HG02759 (cell line): ENCODE measurements around the gene NTN1.
"Not testable (repeated sequence)": the region's sequence is repeated elsewhere in the genome, so short reads cannot be mapped to it uniquely, and the experiment has no call there.

ENCODE experiments used
- ATAC-seq: cut with Tn5 transposase; IDR thresholded peaks from one replicate; pipeline ENCODE4 v1.9.1; 2021; ENCODE audit warnings: mild to moderate bottlenecking, moderate library complexity; ENCODE audit not compliant: unreplicated experiment

NTN1 gene

DNA sequence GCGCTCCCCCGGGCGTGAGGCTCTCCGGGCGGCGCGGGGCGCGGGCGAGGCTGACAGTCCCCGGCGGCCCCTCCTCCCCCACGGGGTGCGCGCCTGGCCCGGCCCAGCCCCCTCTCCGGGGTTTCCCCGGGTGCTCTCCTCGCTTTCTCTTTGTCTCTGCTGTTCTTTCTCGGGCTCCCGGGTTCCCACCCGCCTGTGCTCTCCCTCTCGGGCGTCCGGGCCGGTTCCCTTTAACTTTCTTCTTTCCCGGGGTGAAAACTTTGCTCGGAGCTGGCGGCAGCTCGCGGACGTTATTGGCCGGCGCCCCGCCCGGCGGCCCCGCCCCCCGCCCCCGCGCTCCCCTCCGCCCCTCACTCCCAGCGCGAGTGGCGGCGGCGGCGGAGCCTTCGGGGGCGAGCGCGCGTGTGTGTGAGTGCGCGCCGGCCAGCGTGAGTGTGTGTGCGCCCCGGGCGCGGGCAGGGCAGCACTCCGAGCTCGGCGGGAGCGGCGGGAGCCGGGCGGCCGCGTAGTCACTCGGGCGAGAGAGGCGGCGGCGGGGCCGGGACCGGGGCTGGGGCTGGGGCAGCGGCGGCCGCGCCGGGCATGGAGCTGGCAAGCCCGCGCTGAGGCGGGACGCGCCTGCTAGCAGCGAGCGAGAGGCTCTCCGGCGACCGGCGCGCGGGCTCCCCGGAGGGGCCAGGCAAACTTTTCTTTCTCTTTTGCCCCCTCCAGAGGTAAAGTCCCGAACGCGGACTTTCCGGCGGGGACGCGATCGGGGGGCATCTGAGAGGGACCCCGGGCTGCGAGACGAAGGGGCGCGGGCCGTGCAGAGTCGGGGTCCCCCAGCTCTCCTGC lies at the start of gene NTN1:
TSS of gene NTN1 (plus strand) at position 353 of the 834 bp plus-strand sequence. CDS start 864 bp downstream, outside the sequence.
- ATAC-seq = peak; percentile 75

DNA sequence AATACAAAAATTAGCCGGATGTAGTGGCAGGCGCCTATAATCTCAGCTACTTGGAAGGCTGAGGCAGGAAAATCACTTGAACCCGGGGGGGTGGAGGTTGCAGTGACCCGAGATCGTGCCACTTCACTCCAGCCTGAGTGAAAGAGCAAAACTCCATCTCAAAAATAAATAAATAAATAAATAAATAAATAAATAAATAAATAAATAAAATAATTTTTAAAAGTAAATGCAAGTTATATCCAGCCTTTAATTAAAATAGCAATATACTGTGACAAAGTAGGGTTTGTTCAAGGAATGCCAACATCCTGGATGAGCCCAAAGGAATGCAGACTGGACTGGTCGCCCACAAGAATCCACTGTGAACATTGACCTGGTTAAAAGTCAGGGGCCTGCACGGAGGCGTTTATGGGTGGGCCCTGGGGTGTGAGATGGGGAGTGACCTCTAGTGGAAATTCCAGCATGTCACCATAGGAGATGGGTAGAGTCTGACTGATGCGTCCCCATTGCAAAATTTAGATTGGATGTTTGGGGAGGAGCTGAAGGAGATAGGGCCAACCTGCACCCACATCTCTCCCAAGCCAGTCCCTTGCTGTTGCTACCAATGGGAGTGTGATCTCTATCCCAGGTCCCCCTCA lies 46.1 kb upstream of the NTN1 start:
- ATAC-seq = no peak

DNA sequence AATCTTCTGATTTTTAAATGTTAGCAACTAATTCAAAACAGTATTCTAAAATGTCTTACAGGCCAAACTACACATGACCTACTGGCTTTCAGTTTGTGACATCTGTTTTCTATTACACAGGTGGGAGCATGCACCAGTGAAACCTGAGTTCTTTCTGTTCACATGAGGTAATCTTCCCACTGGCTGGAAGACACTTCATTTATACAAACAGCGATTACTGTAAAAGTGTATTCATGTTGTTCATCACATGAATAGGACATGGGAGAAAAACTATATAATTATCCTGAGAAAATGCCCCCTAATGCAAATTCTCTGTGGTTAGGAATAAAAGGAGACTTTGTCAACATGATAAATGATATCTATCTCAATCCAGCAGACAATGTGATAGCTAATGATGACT lies 44.7 kb upstream of the NTN1 start:
- no peak for ATAC-seq

DNA sequence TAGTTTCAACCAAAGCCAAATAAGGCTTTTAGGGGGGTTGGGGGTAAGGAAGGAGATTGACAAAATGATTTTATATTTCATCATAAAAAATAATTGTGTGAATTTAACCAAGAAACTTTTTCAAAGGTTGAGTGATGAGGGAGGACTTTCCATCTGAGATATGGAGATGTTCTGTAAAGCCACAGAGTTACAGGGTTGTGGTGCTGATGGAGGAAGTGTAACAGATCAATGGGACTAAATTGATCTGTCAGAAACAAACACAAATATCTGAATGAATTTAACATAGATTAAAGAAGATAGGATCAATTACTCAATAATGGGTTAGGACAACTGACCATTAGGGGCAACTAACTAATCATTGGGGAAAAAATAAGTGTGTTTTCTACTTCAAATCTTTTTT lies 41.6 kb upstream of the NTN1 start:
- ATAC-seq = no peak

DNA sequence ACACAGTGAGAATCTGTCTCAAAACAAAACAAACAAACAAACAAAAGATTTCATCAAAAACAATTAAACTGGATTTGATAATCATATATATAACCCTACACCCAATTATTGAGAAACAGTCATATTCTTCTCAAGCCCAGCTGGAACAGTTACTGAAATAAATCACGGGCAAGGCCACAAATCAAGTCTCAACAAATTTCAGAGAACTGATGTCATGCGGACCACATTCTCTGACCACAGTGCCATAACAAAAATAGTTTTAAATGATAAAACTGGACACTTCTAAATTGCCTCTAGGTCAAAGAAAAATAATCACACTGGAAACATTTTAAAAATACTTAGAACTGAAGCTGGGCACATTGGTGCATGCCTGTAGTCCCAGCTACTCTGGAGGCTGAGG lies 39.9 kb upstream of the NTN1 start:
- no peak for ATAC-seq

DNA sequence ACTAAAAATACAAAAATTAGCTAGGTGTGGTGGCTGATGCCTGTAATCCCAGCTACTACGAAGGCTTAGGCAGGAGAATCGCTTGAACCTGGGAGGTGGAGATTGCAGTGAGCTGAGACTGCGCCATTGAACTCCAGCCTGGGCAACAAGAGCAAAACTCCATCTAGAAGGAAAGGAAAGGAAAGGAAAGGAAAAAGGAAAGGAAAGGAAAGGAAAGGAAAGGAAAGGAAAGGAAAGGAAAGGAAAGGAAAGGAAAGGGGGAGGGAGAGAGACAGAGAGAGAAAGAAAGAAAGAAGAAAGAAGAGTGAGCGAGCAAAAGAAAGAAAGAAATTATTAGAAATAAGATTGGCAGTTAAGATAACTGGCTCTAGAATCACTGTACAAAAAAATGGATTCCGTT lies 37.1 kb upstream of the NTN1 start:
- not testable (repeated sequence) for ATAC-seq

DNA sequence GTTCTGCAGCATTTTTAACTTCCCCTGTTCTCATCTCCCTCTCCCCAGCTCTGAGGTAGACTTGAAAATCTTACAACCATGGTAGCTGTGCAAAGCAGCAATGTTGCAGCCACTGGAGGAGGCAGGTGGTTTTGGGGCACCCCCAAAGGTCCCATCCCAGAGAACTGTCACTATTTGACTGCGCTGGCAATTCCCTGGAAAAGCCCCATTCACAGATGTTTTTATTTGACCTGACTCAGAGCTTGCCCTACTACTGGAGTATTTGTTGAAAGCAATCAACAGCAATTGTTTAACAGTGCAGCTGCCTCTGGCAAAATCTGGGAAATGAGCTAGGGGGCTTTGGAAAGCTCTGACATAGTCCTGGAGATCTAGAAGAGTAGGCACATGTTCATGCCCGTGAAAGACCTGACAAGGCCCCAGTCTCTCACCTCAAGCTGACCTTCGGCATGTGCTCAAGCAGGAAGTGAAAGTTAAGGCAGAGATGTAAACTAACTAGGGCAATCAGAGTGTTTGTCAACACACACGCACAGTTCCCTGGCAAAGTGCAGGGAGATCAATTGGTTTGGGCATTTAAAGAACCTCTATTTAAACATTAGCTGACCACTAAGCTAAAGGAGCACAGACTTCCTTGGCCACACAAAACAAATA lies 36.1 kb upstream of the NTN1 start:
- no peak for ATAC-seq

DNA sequence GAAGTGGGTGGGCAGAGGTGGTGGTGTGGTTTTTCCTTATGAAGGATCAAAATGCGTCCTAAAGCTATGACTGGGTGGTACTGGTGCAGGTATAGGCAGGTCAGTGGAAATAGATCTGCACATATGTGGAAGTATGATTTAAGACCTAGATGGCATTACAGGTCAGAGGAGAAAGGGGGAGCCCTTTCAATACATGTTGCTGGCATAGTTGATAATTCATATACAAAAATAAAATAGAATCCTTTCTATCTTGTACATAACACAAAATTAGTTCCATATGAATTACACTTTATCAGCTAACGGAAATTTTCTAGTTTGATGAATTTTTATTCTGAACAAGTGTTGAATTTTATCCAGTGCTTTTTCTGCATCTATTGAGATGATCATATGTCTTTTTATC lies 35.0 kb upstream of the NTN1 start:
- no peak for ATAC-seq

DNA sequence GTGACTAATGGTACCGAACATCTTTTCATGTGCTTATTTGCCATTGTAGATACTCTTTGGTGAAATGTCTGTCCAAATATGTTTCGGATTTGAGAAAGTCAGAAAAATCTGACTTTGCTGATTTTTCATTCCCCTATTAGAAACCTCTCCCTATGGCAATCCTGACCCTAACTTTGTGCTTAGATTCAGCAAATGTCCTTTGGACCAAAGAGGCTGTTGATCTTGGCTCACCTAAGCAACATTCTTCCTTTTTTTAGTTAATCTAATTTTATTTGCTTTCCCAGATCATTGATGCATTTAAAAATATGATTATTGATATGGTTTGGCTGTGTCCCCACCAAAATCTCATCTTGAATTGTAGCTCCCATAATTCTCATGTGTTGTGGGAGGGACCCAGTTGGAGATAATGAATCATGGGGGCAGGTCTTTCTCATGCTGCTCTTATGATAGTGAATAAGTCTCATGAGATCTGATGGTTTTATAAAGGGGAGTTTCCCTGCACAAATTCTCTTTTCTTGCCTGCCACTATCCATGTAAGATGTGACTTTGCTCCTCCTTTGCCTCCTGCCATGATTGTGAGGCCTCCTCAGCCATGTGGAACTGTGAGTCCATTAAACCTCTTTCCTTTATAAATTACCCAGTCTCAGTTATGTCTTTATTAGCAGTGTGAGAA lies 32.9 kb upstream of the NTN1 start:
- not testable (repeated sequence) for ATAC-seq

DNA sequence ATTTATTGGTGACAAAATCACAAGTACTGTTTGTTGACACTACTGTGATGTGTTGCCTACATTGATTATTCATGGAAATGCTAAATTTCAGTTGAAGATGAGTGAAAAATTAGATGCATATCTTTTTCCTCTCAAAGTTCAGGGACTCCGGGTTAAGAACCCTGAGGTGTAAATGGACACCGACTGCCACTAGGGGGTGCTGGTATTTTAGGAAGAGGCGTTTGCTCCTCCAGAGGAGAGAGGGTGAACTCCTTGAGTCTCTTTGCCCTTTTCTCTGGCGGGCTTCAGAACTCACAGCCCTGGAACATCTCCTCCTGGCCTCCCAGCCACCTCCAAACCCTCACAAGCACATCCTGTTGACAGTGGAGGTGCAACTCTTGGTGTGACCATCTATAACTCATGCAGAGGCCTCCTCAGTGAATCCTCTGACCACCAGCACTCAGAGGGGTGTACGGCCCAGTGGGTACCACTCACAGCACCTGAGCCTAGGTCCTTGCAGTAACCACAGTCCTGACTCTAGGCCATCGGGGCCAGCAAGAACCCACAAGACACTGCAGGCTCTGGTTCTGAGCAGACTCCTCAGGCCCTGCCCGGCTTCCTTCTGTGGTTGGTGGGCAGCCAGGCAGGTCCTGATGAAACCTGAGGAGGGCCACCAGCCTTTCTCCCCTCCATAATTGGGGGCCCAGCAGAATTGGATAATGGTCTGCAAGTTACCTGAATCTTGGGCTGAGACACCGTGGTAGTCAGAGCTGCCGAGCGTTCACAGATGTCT lies 29.6 kb upstream of the NTN1 start:
- no peak for ATAC-seq

DNA sequence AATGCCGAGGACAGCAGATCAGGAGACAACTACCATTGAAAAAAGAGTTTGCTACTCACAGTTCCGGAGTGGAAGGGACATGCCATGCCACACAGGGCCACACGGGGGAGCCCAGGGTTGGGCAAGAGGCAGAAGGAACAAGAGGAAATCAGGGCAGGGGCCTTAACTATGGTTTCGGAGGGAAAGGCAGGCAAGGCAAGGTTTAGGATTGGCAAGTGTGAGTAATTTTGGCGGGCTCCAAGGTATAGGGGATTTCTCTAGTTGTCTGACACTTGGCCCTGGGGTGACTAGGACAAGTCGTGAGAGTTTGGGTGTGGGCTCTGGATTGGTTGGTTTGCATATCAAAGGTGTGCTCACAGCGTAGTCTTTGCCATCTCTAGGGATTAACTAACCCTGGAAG lies 27.0 kb upstream of the NTN1 start:
- ATAC-seq = no peak

DNA sequence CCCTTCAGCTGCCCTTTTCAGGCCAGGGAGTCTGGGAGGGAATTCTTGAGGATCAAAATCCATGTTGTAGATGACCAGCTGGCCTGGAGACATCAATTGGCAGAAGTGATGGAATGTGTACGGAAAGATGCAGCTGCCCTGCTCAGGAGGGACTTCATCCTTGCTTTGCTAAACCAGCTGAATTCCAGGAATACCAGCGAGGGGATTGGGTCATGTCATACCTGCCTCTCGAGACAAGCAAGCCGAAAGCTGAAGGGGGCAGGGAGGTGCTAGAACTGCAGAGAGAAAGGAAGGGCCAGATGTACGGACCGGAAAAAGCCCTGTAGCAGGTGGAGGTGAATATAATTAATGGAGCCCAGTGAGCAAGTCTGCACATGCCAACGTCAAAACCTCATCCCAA lies 25.6 kb upstream of the NTN1 start:
- ATAC-seq = no peak

DNA sequence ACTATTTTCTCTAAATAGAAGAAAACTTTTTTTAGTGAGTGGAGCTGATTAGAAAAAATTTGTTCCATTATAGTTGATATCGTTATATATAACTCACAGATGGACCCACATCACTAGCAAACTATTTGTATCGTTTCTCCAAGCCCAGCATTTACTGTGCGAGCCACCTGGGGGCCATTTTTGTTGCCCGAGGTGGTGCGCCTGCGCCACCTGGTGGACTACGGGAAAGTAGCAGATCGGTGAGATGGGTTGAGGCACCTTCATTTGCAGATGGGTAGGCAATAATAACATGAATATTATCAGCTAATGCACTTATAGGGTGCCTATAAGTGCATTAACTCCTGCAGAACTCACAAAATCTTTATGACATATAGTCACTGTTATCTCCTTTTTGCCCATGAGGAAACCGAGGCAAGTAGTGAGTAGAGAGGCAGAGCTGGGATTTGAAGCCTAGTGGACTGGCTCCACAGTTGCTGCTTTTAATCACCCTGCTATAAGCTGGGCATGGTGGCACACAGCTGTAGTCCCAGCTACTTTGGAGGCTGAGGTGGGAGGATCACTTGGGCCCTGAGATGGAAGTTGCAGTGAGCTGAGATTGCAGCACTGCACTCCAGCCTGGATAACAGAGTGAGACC lies 23.2 kb upstream of the NTN1 start:
- ATAC-seq = no peak

DNA sequence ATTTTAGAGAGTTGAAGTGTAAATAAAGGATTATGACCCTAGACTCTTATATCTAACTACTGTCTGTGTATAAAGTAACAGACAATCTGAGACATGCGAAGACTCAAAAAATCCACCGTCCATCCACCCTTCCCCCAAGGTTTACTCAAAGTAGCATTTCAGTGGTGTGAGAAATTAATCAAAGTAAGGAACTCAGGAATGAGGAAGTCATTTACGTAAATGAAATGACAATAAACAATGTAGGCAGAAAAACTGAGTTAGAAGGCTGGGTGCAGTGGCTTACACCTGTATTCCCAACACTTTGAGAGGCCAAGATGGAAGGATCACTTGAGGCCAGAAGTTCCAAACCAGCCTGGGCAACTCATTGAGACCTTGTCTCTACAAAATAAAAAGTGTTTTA lies 19.8 kb upstream of the NTN1 start:
- no peak for ATAC-seq

DNA sequence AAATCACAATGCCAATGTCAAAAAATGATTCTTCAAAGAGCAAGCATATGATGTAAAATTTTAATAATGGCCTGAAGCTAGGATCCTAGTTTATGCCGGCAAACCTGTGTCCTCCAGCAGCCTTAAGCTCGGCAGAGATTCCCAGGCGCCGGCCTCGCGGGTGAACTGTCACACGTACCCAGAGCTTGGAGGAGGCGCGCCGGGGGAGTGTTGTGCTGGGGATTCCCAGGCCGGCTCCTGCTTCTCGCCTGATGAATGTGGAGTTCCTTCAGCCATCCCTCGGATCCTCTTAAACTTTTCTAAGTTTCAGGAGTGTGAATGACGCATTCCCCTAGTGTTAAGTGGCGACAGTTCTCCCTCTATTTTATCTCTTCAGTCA lies 19.1 kb upstream of the NTN1 start:
- no peak for ATAC-seq

DNA sequence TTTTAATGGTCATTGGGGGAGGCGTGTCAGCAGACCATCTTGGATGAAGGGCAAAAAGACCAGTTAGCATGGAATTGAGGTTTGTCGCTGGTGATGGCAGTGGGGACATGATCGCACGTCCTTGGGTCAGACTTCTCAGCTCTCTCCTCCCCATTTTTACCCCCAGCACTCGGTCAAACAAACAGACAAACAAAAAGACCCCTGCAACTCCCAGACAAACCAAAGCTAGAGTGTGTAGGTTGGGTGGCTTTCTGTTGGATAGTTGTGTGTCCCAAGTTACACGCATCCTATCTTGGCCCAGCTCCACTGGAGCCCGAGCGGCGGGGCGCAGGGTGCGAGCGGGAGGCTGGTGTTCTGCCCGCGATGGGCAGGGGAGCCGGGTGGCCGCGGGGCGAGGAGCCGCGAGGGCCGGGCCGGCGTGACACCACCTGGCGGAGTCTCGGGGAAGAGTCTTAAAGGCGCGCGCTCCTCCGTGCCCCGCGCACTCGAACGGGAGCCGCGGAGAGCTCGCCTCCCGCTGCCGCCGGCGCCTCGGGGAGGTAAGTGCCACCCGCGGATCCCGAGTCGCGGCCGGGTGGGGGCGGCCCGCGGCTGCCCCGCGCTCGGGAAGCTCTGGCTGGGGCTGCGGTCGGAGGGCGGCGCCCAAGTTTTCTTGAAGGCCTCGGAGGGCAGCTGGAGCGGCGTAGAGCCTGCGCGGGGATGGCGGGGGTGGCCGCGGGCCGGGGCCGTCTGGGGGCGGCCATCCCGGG lies 18.5 kb upstream of the NTN1 start:
- peak; percentile 61 for ATAC-seq

DNA sequence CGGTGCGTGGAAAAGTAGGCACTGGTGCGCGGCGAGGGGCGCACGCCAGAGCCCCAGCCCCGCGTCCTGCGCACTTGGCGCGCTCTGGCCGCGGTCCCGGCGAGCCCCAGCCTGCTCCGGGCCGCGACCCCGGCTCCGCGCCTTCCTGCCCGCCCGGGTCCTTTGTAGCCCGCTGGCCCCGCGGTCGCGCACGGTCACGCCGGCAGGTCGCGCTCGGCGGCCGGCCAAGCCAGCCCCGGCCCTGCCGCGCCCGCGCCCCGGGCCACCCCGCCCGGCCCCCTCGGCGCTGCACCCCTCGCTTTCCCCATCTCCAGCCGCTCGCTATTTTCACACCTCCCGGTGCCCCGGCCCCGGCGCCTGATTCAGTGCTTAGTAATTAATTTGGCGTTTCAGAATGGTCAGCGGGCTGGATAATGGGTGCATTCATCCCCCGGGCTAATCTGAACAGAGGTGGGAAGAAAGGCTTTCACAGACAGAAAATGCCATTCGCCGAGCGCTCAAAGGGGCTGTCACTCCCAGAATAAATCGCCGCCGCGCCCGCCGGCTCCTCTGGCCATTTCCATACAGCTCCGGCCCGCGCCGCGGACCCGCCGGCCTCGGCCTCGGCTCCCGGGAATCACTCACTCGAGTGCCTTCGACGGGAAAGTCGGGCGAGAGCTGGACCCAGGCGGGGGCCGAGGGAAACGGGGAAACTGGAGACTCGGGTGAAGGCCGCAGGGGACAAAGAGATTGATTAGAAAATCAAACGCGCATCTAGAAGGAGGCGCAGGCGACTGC lies 17.8 kb upstream of the NTN1 start:
- peak; percentile 25 for ATAC-seq

DNA sequence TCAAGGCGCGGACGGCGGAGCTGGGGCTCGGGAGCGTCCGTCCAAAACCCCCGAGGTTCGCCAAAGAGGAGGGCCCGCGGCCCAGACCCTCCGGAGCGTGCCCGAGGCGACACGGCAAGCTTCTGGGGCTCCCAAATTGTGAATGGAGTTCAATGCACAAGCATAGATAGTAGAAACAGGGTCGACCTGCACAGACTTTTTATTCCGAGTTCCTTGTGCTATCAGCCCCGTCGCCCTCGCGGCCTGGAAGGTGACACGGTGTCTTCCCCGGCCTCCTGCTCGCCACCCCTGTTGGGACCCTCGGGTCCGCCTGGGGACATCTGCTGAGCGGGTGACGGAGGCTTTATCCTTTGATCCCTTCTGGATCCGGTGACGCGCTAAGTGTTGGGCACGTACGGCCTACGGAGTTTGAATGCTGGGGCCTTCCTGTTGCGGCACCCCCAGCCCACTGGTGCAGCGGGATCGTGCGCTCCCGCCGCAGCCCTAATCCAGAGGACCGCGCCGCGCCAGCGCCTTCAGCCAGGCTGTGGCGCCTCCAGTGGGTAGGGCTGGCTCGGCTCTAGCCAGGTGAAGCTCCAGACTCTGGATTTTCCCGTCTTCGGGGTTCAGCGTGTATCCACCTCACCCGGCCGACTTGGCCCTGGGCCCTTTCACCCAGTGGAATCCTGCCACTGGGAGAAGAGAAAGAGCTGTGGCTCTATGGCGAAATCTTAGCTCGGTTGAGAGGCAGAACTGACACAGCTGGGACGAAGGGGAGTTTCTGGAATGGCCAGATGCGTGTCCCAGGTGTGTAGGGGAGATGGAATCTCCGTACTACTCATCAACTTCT lies 17.0 kb upstream of the NTN1 start:
- ATAC-seq = no peak
